Stomach smooth muscle (tissue), 2 donors: ENCODE data around the gene TBC1D20.
"Not testable (repeated sequence)": the region's sequence is repeated elsewhere in the genome, so short reads cannot be mapped to it uniquely, and the experiment has no call there.

Experiments used
- H3K27ac ChIP-seq: one replicate; pipeline ENCODE4 v1.7.0; 2013; ENCODE audit warnings: mild to moderate bottlenecking, low read length, inconsistent platforms
- H3K27me3 ChIP-seq, 2 donors: one replicate each; pipeline ENCODE4 v1.7.0; 2013; ENCODE audit warnings: low read length in 2 of 2; ENCODE audit not compliant: insufficient read depth in 2 of 2, control insufficient read depth in 1 of 2
- H3K36me3 ChIP-seq, 2 donors: one replicate each; pipeline ENCODE4 v1.7.0; 2013; ENCODE audit warnings: low read length in 2 of 2; ENCODE audit not compliant: control insufficient read depth in 2 of 2, insufficient read depth in 2 of 2
- H3K4me1 ChIP-seq: one replicate; pipeline ENCODE4 v1.7.0; 2013; ENCODE audit warnings: low read length; ENCODE audit not compliant: control insufficient read depth, insufficient read depth
- H3K4me3 ChIP-seq, 2 donors: one replicate each; pipeline ENCODE4 v1.7.0; 2013; ENCODE audit warnings: low read length in 2 of 2
- H3K9ac ChIP-seq, 2 donors: one replicate each; pipeline ENCODE4 v1.7.0; 2013; ENCODE audit warnings: low read length in 2 of 2, mild to moderate bottlenecking in 1 of 2
- H3K9me3 ChIP-seq, 2 donors: one replicate each; pipeline ENCODE4 v1.7.0; 2013; ENCODE audit warnings: low read length in 2 of 2; ENCODE audit not compliant: control insufficient read depth in 2 of 2
- donor health status: healthy.
- donor health status: Pancreatic carcinoma.

The TBC1D20 gene

GRCh38 chr20:492159-492558 lies 29.8 kb upstream of the TBC1D20 start:
- Histone ChIP-seq H3K27ac (no peak overlapping the region), H3K9ac (no peak overlapping the region), H3K27me3 (no peaks in the 10 kb centered on the region), H3K9me3 (no peaks in the 10 kb centered on the region), H3K4me3 (no peak overlapping the region), H3K36me3 (peaks cover 45% of the 10 kb centered on the region in 2 donors), H3K4me1 (no peaks in the 10 kb centered on the region)

DNA sequence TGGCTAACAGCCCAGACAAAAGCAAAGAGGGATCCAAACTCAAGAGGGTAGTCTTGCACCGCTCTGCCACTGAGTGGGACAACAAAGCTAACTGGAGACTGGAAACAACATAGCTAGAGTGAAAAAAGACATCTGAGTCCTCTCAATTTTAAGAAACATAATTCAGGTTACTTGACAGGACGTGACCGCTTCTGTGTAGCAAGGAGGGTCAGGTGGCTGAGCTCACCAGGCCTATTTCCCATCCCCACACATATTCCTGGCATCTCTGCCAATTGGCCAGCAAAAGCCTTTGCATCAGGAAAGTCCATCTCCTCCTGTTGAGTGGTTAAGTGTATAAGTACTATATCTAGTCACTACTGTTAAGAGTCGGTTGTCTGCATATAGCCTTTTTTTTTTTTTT lies 25.3 kb upstream of the TBC1D20 start:
- peaks cover 3% of the 10 kb centered on the region for H3K4me1 ChIP-seq
- H3K4me3 ChIP-seq = no peak overlapping the region
- no peak overlapping the region for H3K27ac ChIP-seq
- peaks cover 48 to 49% of the 10 kb centered on the region in 2 donors for H3K36me3 ChIP-seq
- H3K9me3 ChIP-seq = no peaks in the 10 kb centered on the region
- no peak overlapping the region for H3K9ac ChIP-seq
- no peaks in the 10 kb centered on the region for H3K27me3 ChIP-seq

DNA sequence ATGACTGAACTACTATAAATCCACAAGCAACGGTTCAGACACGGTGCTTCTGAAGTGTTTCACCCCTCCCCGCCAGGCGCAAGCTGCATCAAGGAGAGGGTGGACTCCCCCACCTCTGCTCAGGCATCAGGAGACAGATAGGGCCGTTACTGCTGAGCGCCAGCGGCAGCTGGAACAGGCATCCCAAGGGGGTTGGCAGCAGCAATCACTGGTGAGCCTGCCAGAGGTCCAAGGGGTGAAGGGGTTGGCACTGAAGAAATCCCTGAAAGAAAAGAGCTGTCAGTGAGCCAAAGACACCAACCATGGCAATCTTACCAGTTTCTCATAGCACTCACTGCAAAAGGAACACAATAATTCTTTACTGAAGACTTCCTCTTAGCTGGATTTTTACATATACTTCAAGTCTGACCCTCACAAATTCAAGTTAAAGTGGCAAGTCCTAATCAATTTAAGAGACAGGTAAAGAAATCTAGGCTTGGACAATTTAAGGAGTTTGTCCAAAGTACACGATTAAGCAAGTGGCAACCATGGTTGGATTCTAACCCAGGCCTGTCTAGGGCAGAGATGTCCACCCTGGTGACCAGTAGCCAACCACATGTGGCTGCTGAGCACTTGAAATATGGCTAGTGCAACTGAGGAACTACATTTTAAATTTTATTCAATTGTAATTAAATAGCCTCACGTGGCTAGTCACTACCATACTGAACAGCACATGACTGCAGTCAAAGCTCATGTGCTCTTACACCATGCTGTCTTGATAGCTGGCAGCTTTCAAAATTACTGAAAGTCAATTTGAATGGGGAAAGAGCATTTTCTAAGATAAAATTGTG lies 21.7 kb upstream of the TBC1D20 start:
- no peak overlapping the region for H3K27ac ChIP-seq

DNA sequence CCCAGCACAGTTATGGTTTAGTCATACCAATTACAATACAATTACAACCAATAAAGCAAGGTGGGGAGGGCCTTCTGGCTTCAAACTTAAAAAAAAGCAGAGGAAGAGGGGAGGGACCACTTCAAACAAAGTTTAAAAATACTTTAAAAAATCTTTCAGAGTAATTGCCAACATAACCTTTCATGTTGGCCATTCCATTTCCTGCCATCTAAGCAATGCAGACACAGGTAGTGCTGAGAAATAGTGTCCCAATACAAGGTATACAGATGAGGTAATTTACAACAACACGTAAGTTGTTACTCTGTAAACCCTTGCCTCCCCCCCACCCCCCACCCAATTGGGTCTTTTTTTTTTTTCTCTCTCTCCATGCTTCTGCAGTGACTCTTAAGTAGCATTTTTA lies 18.8 kb upstream of the TBC1D20 start:
- Histone ChIP-seq H3K4me3 (no peak overlapping the region), H3K27me3 (no peaks in the 10 kb centered on the region), H3K27ac (no peak overlapping the region), H3K4me1 (peaks cover 3% of the 10 kb centered on the region), H3K9ac (no peak overlapping the region), H3K36me3 (peaks cover 25 to 26% of the 10 kb centered on the region in 2 donors), H3K9me3 (no peaks in the 10 kb centered on the region)

More for the DNA sequence above, 21.7 kb upstream of the TBC1D20 start:
- Histone ChIP-seq H3K27me3 (no peaks in the 10 kb centered on the region), H3K9me3 (no peaks in the 10 kb centered on the region), H3K4me1 (peaks cover 3% of the 10 kb centered on the region), H3K4me3 (no peak overlapping the region), H3K9ac (no peak overlapping the region), H3K36me3 (peaks cover 47 to 49% of the 10 kb centered on the region in 2 donors)

DNA sequence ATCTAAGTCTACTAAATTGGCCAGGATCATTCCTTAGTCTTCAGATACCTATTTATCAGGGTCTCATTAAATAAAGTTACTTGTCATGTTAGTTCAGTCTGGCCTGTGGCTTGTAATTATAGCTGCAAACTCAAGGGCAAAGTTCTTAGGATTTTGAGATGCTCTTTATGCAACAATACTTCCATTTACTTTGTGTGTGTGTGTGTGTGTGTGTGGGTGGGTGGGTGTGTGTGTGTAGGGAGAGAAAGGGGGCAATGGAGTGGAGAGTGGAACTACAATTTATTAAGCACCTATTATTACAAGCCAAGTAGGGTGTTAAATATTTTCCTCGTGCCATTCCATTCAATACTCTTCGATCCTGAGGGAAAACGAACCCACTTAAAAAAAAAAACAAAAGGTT lies 17.7 kb upstream of the TBC1D20 start:
- Histone ChIP-seq H3K9ac (no peak overlapping the region), H3K36me3 (peaks cover 20 to 25% of the 10 kb centered on the region in 2 donors), H3K27me3 (no peaks in the 10 kb centered on the region), H3K9me3 (no peaks in the 10 kb centered on the region), H3K4me3 (no peak overlapping the region), H3K4me1 (peaks cover 3% of the 10 kb centered on the region), H3K27ac (no peak overlapping the region)

DNA sequence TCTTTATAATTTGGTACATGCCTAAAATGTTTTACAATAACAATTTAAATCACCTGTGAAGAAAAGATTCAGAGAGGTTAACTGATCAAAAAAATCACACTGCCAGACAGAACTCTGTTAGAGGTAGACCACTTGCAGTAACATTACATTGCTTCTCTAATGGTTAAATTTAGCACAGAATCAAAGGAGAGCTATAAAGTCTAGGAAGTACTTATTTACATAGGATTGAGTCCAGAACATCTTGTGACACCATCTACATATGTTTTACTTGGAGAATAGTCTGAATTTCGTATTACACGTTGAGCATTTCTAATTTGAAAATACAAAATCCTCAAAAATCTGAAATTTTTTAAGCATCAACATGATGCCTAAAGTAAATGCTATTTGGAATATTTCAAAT lies 17.2 kb upstream of the TBC1D20 start:
- no peaks in the 10 kb centered on the region for H3K9me3 ChIP-seq
- peaks cover 3% of the 10 kb centered on the region for H3K4me1 ChIP-seq
- H3K4me3 ChIP-seq = no peak overlapping the region
- H3K36me3 ChIP-seq = peaks cover 20 to 25% of the 10 kb centered on the region in 2 donors
- H3K27ac ChIP-seq = no peak overlapping the region
- H3K9ac ChIP-seq = no peak overlapping the region
- H3K27me3 ChIP-seq = no peaks in the 10 kb centered on the region

DNA sequence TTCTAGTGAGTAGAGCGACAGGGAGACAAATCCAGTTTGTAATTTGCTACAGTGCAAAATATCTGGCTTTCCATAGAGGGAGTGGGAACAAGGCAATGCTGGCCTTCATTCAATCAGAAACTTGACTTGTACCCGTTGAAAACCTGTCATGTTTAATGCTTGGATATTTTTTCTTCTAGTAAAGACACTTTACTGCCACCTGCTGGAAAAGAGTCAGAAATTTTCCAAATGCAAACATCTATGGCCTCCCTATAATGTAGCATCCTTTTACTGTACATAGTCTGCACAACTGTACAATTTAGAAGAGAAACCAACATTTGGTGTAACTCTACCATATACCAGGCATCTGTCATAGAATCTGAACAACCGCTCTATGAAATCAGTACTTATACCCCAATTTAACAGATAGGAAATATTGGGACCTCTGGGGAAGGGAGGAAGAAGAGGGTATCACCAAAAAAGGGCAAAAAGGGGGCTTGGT lies 16.7 kb upstream of the TBC1D20 start:
- H3K27me3 ChIP-seq = no peaks in the 10 kb centered on the region
- peaks cover under 1% of the 10 kb centered on the region for H3K4me1 ChIP-seq
- peaks cover 16 to 21% of the 10 kb centered on the region in 2 donors for H3K36me3 ChIP-seq
- no peaks in the 10 kb centered on the region for H3K9me3 ChIP-seq
- H3K27ac ChIP-seq = no peak overlapping the region
- no peak overlapping the region for H3K4me3 ChIP-seq
- H3K9ac ChIP-seq = no peak overlapping the region

- no peak overlapping the region for H3K4me3 ChIP-seq
- H3K27me3 ChIP-seq = no peaks in the 10 kb centered on the region
- no peak overlapping the region for H3K27ac ChIP-seq
- H3K4me1 ChIP-seq = no peaks in the 10 kb centered on the region
- H3K9me3 ChIP-seq = no peaks in the 10 kb centered on the region
- no peak overlapping the region for H3K9ac ChIP-seq
- peaks cover 11 to 17% of the 10 kb centered on the region in 2 donors for H3K36me3 ChIP-seq
Measured at GRCh38 chr20:478010-478948, 15.9 kb upstream of the TBC1D20 start.

- not testable (repeated sequence) for H3K9ac ChIP-seq, H3K9me3 ChIP-seq, H3K4me3 ChIP-seq, H3K4me1 ChIP-seq, H3K27me3 ChIP-seq, H3K27ac ChIP-seq, H3K36me3 ChIP-seq
Measured at GRCh38 chr20:476561-477249, 14.4 kb upstream of the TBC1D20 start.
